IMR-90 (cell line): ENCODE results near the gene MICAL3. TPM values are rescaled to one million over a fixed set of nuclear protein-coding genes. Genes with fewer than 3 reads are reported as not detected.

Experiments
- ATAC-seq: fragments of 200-7000 bp; cut with Tn5 transposase; 2 replicates; pipeline ENCODE4 v1.9.1; 2020; ENCODE audit warnings: low read depth, mild to moderate bottlenecking, moderate library complexity
- BruUV-seq: library from RNA; stranded (reverse); fragments of 400-500 nt; replicated peaks from 2 replicates; lab custom pipeline; 2021; lab: Mats Ljungman, UMichigan
- CTCF ChIA-PET: fragments of 300-600 bp; formaldehyde crosslinking; extraction: SDS; loops from one replicate; lab custom pipeline; 2021; ENCODE audit warnings: antibody characterized with exemption; lab: Yijun Ruan, JAX
- POLR2A ChIA-PET: fragments of 300-600 bp; sonication (Branson Sonifier 250); formaldehyde crosslinking; loops from one replicate; lab custom pipeline; 2022; ENCODE audit warnings: antibody characterized with exemption; ENCODE audit not compliant: unreplicated experiment; lab: Charles Lee
- DNase-seq: peaks from one replicate; pipeline ENCODE4 v3.0.0; 2013
- H2AFZ ChIP-seq: replicated peaks from 2 replicates; pipeline ENCODE3; 2013; ENCODE audit warnings: low read length, mild to moderate bottlenecking; ENCODE audit not compliant: poor library complexity
- H2AK5ac ChIP-seq: 2 replicates; pipeline ENCODE4 v1.6.1; 2013; ENCODE audit warnings: low read depth, low read length, inconsistent platforms
- H2AK9ac ChIP-seq: replicated peaks from 2 replicates; pipeline ENCODE3; 2013; ENCODE audit warnings: mild to moderate bottlenecking, low read depth, low read length, moderate library complexity; ENCODE audit not compliant: poor library complexity
- H2BK120ac ChIP-seq: 2 replicates; pipeline ENCODE4 v1.6.1; 2013; ENCODE audit warnings: low read depth, low read length, inconsistent platforms
- H2BK15ac ChIP-seq: 3 replicates; pipeline ENCODE4 v1.6.1; 2013; ENCODE audit warnings: low read depth, low read length, inconsistent platforms
- H2BK20ac ChIP-seq: 2 replicates; pipeline ENCODE4 v1.6.1; 2013; ENCODE audit warnings: low read depth, mild to moderate bottlenecking, inconsistent platforms, low read length, moderate library complexity
- H2BK5ac ChIP-seq: 2 replicates; pipeline ENCODE4 v1.6.1; 2013; ENCODE audit warnings: mild to moderate bottlenecking, low read depth, low read length, inconsistent platforms; ENCODE audit not compliant: poor library complexity, severe bottlenecking
- H3K14ac ChIP-seq: replicated peaks from 2 replicates; pipeline ENCODE4 v1.6.1; 2013; ENCODE audit warnings: low read depth, low read length, inconsistent platforms
- H3K18ac ChIP-seq: 2 replicates; pipeline ENCODE4 v1.6.1; 2013; ENCODE audit warnings: low read depth, low read length, control low read depth
- H3K23ac ChIP-seq: 2 replicates; pipeline ENCODE4 v1.6.1; 2013; ENCODE audit warnings: low read depth, low read length, inconsistent platforms
- H3K27ac ChIP-seq: 2 replicates; pipeline ENCODE4 v1.5.1; 2013; ENCODE audit warnings: mild to moderate bottlenecking, control low read depth, low read length; ENCODE audit not compliant: insufficient read depth
- H3K27me3 ChIP-seq: 2 replicates; pipeline ENCODE4 v1.6.1; 2013; ENCODE audit warnings: low read length; ENCODE audit not compliant: control insufficient read depth, insufficient read depth
- H3K36me3 ChIP-seq: 2 replicates; pipeline ENCODE4 v1.6.1; 2013; ENCODE audit warnings: low read length, mixed read lengths; ENCODE audit not compliant: control insufficient read depth, insufficient read depth
- H3K4ac ChIP-seq: 2 replicates; pipeline ENCODE4 v1.6.1; 2013; ENCODE audit warnings: low read depth, low read length, inconsistent platforms
- H3K4me1 ChIP-seq: 2 replicates; pipeline ENCODE4 v1.6.1; 2013; ENCODE audit warnings: low read length, mixed read lengths; ENCODE audit not compliant: control insufficient read depth, insufficient read depth
- H3K4me2 ChIP-seq: 2 replicates; pipeline ENCODE4 v1.6.1; 2013; ENCODE audit warnings: low read depth, mild to moderate bottlenecking, control low read depth, low read length, moderate library complexity
- H3K4me3 ChIP-seq: 2 replicates; pipeline ENCODE4 v1.5.1; 2013; ENCODE audit warnings: low read depth, mild to moderate bottlenecking, control low read depth, low read length, moderate library complexity; ENCODE audit not compliant: insufficient read depth
- H3K56ac ChIP-seq: 2 replicates; pipeline ENCODE4 v1.6.1; 2013; ENCODE audit warnings: low read length, inconsistent platforms; ENCODE audit not compliant: insufficient read depth; ENCODE audit errors: extremely low read depth
- H3K79me1 ChIP-seq, 2 experiments: 2 replicates each; pipeline ENCODE4 v1.6.1; 2013; ENCODE audit warnings: low read length in 2 of 2, inconsistent platforms in 1 of 2, low read depth in 1 of 2
- H3K9ac ChIP-seq: 2 replicates; pipeline ENCODE4 v1.6.1; 2013; ENCODE audit warnings: low read depth, low read length, control low read depth
- H3K9me1 ChIP-seq: 2 replicates; pipeline ENCODE4 v1.6.1; 2013; ENCODE audit warnings: low read length, inconsistent platforms; ENCODE audit not compliant: insufficient read depth
- H3K9me3 ChIP-seq: 2 replicates; pipeline ENCODE4 v1.6.1; 2013; ENCODE audit warnings: low read length; ENCODE audit not compliant: control insufficient read depth, insufficient read depth
- H4K20me1 ChIP-seq: 2 replicates; pipeline ENCODE4 v1.6.1; 2013; ENCODE audit warnings: low read length, inconsistent platforms; ENCODE audit not compliant: insufficient read depth
- H4K5ac ChIP-seq: 2 replicates; pipeline ENCODE4 v1.6.1; 2013; ENCODE audit warnings: mild to moderate bottlenecking, low read depth, low read length, control low read depth
- H4K8ac ChIP-seq, 2 experiments: 2 replicates each; pipeline ENCODE4 v1.6.1; 2013; ENCODE audit warnings: low read depth in 2 of 2, low read length in 2 of 2, control low read depth in 1 of 2, inconsistent platforms in 1 of 2
- H4K91ac ChIP-seq: 2 replicates; pipeline ENCODE4 v1.6.1; 2013; ENCODE audit warnings: low read depth, low read length, inconsistent platforms; ENCODE audit not compliant: insufficient read depth
- BHLHE40 ChIP-seq: fragments of 150-350 bp; IDR thresholded peaks from 2 replicates; pipeline ENCODE4 v1.6.1; 2016; ENCODE audit warnings: mild to moderate bottlenecking, low read depth, low read length
- CEBPB ChIP-seq: IDR thresholded peaks from 2 replicates; pipeline ENCODE4 v1.6.1; 2012; ENCODE audit warnings: low read depth, low read length, improper control_type of control experiment
- CHD1 ChIP-seq: IDR thresholded peaks from 2 replicates; pipeline ENCODE4 v1.6.1; 2012; ENCODE audit warnings: low read depth, low read length, improper control_type of control experiment
- CTCF ChIP-seq: conservative IDR thresholded peaks from 2 replicates; pipeline ENCODE4 v1.5.1; 2012; ENCODE audit warnings: mild to moderate bottlenecking, low read depth, low read length, improper control_type of control experiment
- ELK1 ChIP-seq: fragments of 150-350 bp; IDR thresholded peaks from 2 replicates; pipeline ENCODE4 v1.6.1; 2016; ENCODE audit warnings: low read depth, mild to moderate bottlenecking, low read length, moderate library complexity, borderline replicate concordance
- FOS ChIP-seq: fragments of 150-350 bp; IDR thresholded peaks from 2 replicates; pipeline ENCODE4 v1.6.1; 2016; ENCODE audit warnings: low read depth, low read length
- MAFK ChIP-seq: IDR thresholded peaks from 2 replicates; pipeline ENCODE4 v1.6.1; 2012; ENCODE audit warnings: low read depth, low read length, improper control_type of control experiment
- MAZ ChIP-seq: IDR thresholded peaks from 2 replicates; pipeline ENCODE4 v1.6.1; 2012; ENCODE audit warnings: low read depth, mild to moderate bottlenecking, low read length, improper control_type of control experiment, moderate library complexity, borderline replicate concordance
- MXI1 ChIP-seq: IDR thresholded peaks from 2 replicates; pipeline ENCODE4 v1.6.1; 2012; ENCODE audit warnings: low read depth, mild to moderate bottlenecking, low read length, moderate library complexity, borderline replicate concordance
- NFE2L2 ChIP-seq: fragments of 150-350 bp; IDR thresholded peaks from 2 replicates; pipeline ENCODE4 v1.6.1; 2016; ENCODE audit warnings: low read depth, mild to moderate bottlenecking, low read length
- POLR2A ChIP-seq: IDR thresholded peaks from 2 replicates; pipeline ENCODE4 v1.6.1; 2012; ENCODE audit warnings: mild to moderate bottlenecking, low read depth, low read length
- RAD21 ChIP-seq: IDR thresholded peaks from 2 replicates; pipeline ENCODE4 v1.6.1; 2012; ENCODE audit warnings: low read length, improper control_type of control experiment
- RCOR1 ChIP-seq: IDR thresholded peaks from 2 replicates; pipeline ENCODE4 v1.6.1; 2012; ENCODE audit warnings: mild to moderate bottlenecking, low read length, improper control_type of control experiment; ENCODE audit not compliant: insufficient replicate concordance
- RFX5 ChIP-seq: IDR thresholded peaks from 2 replicates; pipeline ENCODE4 v1.8.0; 2012; ENCODE audit warnings: low read depth, mild to moderate bottlenecking, low read length, moderate library complexity
- SMC3 ChIP-seq: fragments of 150-350 bp; IDR thresholded peaks from 2 replicates; pipeline ENCODE4 v1.6.1; 2016; ENCODE audit warnings: low read depth, mild to moderate bottlenecking, antibody characterized with exemption, low read length, moderate library complexity
- USF2 ChIP-seq: fragments of 150-350 bp; IDR thresholded peaks from 2 replicates; pipeline ENCODE4 v1.6.1; 2017; ENCODE audit warnings: mild to moderate bottlenecking, antibody characterized with exemption, low read length, low read depth
- WGBS, 2 experiments: methylation state at CpG; one replicate each; pipeline versions ENCODE4 v1.1.5 to v1.1.7; 2013; ENCODE audit warnings: missing lambda C conversion rate in 2 of 2; ENCODE audit not compliant: insufficient read length in 1 of 2; ENCODE audit errors: extremely low coverage in 2 of 2; 5-methylcytosine and 5-hydroxymethylcytosine counted together
- dilution Hi-C: fragments of 300-500 bp; cut with HindIII; formaldehyde crosslinking; loops from one replicate; pipeline ENCODE4 v1.14.3; 2018; ENCODE audit warnings: low sequenced_read_pairs; ENCODE audit not compliant: unreplicated experiment
- in situ Hi-C: fragments of 300-500 bp; cut with MboI; formaldehyde crosslinking; loops from 3 replicates; pipeline ENCODE4 v1.14.3; 2019; ENCODE audit warnings: low sequenced_read_pairs, inconsistent platforms, mixed read lengths
- intact Hi-C: fragments of 100-400 bp; cut with micrococcal nuclease; formaldehyde crosslinking; loops from 2 replicates; pipeline ENCODE4 v1.10.0; 2022
- polyA plus RNA-seq, 3 experiments: library from polyadenylated mRNA; depleted of rRNA; stranded (reverse); fragments of >200 nt; gene quantifications; 2 replicates each; pipeline ENCODE4 v1.2.3, GENCODE V29; 2012; ENCODE audit warnings: low replicate concordance in 1 of 3
- total RNA-seq: library from RNA; depleted of rRNA; stranded (reverse); fragments of >200 nt; gene quantifications from 2 replicates; pipeline ENCODE4 v1.2.3, GENCODE V29; 2012

MICAL3 gene
- total and polyA plus RNA-seq, 2 of the 4 experiments (the other 2 are of a cell fraction), result 17.6 to 26.8 TPM

GRCh38 chr22:17783773-17784480 lies 240.4 kb downstream of the MICAL3 start:
- H3K79me1 ChIP-seq, result no peaks in the 10 kb centered on the region
- no peaks in the 10 kb centered on the region for H3K27me3 ChIP-seq
- peaks cover 2% of the 10 kb centered on the region; the same call in 1 of the 2 replicates for H3K36me3 ChIP-seq
- H3K27ac ChIP-seq, result no peak overlapping the region
- in situ Hi-C loops, result no loop called here
- peaks cover 14% of the 10 kb centered on the region for H3K4me1 ChIP-seq
- ATAC-seq (no peak), DNase-seq (no peak)
- H3K56ac ChIP-seq, result no peak overlapping the region
- peaks cover 7% of the 10 kb centered on the region for H3K9me1 ChIP-seq
- dilution Hi-C loops, result no loop called here
- no peak overlapping the region for H3K18ac ChIP-seq
- no peak overlapping the region for H2BK5ac ChIP-seq
- H3K9ac ChIP-seq, result no peak overlapping the region
- intact Hi-C loops, result loop anchor here (10.0 kb wide), 1 partner anchor 229 kb away; no protein-coding TSS in a partner anchor
- no peak for TF ChIP-seq RFX5
- TF ChIP-seq NFE2L2, result no peak
- no peak for TF ChIP-seq ELK1
- no peak for TF ChIP-seq BHLHE40
- TF ChIP-seq MXI1, result no peak
- no peak for TF ChIP-seq POLR2A
- TF ChIP-seq MAZ, result no peak
- TF ChIP-seq CHD1, result no peak
- TF ChIP-seq SMC3, result no peak
- no peak for TF ChIP-seq RAD21
- TF ChIP-seq MAFK, result no peak
- TF ChIP-seq CEBPB, result no peak
- no peak for TF ChIP-seq CTCF
- TF ChIP-seq RCOR1, result no peak
- TF ChIP-seq FOS, result no peak
- TF ChIP-seq USF2, result no peak
- ChIA-PET POLR2A (no interaction called here), CTCF (no interaction called here)
- no peak overlapping the region for H2BK20ac ChIP-seq
- no peak overlapping the region for H3K4me3 ChIP-seq
- 92% methylated on average over 7 of the region's 18 CpGs; no CpG with 5 or more reads in 1 of the 2 experiments for WGBS, 2 experiments
- H4K5ac ChIP-seq, result no peak overlapping the region
- no peak overlapping the region for H4K8ac ChIP-seq
- no peak overlapping the region for H3K4me2 ChIP-seq
- H3K9me3 ChIP-seq, result no peaks in the 10 kb centered on the region
- no peaks in the 10 kb centered on the region for H4K20me1 ChIP-seq
- H2BK120ac ChIP-seq, result no peak overlapping the region
- H2BK15ac ChIP-seq, result no peak overlapping the region
- no peak overlapping the region for H2AK9ac ChIP-seq
- no peak overlapping the region for H3K23ac ChIP-seq
- H2AK5ac ChIP-seq, result no peak overlapping the region
- no peak overlapping the region for H3K4ac ChIP-seq
- no TSS peak for BruUV-seq
- H4K91ac ChIP-seq, result no peak overlapping the region
- no peak overlapping the region for H3K14ac ChIP-seq
- no peak overlapping the region for H2AFZ ChIP-seq
